ENCODE measurements around the gene NIP7.

DNA sequence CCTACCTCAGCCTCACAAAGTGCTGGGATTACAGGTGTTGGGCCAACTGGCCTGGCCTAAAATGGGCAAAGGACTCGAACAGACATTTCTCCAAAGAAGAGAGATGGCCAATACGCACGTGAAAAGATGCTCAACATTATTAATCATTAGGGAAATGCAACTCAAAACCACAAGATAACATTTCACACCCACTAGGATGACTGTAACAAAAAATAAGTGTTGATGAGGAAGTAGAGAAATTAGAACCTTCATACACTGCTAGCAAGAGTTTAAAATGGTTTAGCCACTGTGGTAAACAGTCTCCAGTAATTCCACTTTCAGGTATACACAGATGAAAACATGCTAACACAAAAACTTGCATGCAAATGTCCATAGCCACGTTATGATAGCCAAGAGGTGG is 6.4 kb downstream of the NIP7 start:
- TF ChIP-seq, protein P1, sequence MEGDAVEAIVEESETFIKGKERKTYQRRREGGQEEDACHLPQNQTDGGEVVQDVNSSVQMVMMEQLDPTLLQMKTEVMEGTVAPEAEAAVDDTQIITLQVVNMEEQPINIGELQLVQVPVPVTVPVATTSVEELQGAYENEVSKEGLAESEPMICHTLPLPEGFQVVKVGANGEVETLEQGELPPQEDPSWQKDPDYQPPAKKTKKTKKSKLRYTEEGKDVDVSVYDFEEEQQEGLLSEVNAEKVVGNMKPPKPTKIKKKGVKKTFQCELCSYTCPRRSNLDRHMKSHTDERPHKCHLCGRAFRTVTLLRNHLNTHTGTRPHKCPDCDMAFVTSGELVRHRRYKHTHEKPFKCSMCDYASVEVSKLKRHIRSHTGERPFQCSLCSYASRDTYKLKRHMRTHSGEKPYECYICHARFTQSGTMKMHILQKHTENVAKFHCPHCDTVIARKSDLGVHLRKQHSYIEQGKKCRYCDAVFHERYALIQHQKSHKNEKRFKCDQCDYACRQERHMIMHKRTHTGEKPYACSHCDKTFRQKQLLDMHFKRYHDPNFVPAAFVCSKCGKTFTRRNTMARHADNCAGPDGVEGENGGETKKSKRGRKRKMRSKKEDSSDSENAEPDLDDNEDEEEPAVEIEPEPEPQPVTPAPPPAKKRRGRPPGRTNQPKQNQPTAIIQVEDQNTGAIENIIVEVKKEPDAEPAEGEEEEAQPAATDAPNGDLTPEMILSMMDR (IDR thresholded peaks at IDR 0.05), result no peak
- no peak for TF ChIP-seq TCF7L2 (IDR thresholded peaks at IDR 0.05; ENCODE audit: low read depth, low read length)
- TF ChIP-seq POLR2AphosphoS5 (IDR thresholded peaks at IDR 0.05; ENCODE audit: low read depth, low read length), result no peak

Data from Panc1 (cell line).